ENCODE results near the gene HDAC4.

Gene HDAC4

DNA sequence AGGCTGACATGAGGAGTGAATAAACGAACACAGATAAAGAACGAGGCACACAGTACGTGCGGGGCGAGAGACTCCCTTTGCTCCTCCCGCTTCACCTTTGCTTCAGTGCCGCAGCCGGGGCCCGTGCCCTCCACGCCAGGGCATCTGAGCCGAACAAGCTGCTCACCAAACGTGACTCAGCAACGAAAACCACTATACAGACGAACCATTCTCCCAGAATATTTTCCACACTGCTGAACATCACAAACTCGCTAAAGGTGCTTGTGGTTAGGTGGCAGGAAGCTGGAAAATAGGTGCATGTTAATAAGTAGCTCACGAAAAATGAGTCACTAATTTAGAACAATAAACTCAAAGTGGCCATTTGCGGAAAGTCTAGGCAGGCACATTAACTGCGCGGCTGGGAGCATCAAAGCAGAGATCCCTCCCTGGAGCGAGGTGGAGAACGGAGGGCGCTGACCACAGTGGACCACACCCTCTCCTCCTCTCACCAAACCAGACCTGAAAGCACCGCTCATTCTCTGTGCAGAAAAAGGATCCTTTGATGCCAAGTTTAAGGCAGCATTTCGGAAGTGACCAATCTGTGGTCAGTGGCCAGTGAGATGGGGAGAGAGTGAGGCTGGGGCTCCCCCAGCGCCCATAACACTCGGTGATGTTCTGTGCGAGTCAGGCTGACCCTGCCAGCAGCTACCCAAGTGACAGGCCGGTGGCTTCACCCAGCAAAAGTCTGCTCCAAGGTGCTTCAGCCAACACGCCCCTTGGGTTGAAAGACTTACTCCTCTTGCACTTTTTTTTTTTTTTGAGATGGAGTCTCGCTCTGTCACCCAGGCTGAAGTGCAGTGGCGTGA is 153.2 kb downstream of the HDAC4 start:
- TF ChIP-seq, protein P1, sequence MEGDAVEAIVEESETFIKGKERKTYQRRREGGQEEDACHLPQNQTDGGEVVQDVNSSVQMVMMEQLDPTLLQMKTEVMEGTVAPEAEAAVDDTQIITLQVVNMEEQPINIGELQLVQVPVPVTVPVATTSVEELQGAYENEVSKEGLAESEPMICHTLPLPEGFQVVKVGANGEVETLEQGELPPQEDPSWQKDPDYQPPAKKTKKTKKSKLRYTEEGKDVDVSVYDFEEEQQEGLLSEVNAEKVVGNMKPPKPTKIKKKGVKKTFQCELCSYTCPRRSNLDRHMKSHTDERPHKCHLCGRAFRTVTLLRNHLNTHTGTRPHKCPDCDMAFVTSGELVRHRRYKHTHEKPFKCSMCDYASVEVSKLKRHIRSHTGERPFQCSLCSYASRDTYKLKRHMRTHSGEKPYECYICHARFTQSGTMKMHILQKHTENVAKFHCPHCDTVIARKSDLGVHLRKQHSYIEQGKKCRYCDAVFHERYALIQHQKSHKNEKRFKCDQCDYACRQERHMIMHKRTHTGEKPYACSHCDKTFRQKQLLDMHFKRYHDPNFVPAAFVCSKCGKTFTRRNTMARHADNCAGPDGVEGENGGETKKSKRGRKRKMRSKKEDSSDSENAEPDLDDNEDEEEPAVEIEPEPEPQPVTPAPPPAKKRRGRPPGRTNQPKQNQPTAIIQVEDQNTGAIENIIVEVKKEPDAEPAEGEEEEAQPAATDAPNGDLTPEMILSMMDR (IDR thresholded peaks at IDR 0.05; ENCODE audit: borderline replicate concordance, control extremely low read depth, extremely low read depth, insufficient read depth, missing control alignments): no peak
- in situ Hi-C loops (cut with MboI; ENCODE audit: low sequenced_read_pairs, unreplicated experiment): no loop called here
- no peak for DNase-seq (ENCODE audit: low spot score)

DNA sequence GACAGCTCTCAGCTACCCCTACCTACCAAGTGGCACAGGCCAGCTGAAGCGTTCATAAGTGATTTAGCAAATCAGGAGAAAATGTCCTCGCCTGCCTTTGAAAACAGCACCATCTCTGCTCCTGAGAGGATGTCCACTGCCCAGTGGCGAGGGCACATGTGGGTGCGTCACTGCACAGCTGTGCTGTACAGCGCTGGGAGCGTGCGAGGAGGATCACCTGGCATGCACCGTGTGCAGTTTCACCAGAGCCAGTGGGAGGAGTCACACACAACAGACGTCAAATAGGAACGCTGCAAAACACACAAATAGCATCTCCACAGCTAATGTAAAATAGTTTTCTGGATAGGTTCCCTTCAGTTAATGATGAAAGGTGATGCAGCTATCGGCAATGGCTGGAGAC is 154.1 kb downstream of the HDAC4 start:
- TF ChIP-seq, protein P1 (IDR thresholded peaks at IDR 0.05; ENCODE audit: borderline replicate concordance, control extremely low read depth, extremely low read depth, insufficient read depth, missing control alignments): no peak
- DNase-seq (ENCODE audit: low spot score): no peak
- in situ Hi-C loops (cut with MboI; ENCODE audit: low sequenced_read_pairs, unreplicated experiment): no loop called here

DNA sequence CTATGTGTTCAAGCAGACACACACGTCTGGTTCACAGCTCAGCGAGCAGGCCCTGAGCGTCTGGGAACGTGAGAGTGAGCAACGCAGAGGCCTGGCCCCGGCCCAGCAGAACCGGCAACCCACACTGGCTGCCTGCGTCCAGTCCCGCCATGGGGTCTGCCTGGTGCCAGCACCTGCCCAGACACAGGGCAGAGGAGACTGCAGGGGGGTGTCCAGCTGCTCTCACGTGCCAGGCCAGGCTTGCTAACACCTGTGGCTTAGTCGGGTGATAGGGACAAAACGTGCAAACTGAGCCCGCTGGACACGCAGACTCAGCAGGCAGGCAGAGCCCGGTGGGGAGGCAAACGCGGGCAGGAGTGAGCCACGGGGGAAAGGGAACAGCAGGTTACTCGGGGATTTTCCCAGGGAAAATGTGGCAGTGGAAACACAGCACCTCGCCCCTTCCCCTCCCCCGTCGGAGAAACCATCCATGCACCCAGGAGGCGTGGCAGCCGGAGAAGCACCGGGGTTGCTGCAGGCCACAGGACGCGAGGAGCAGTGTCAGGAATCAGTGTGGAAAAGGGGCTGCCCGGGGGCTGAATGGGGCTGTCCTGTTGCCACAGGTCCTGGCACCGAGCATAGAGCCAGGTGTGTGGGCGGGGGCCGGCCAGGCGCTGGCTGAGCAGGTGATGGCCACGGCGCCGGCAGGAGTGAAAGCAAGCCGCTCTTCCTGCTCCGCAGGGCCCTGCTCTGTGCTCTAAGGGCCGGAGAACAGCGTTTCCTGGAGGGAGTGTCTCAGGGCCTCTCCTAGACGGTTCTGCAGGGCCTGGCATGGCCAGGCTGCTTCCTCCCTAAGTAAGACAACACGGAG is 154.7 kb downstream of the HDAC4 start:
- in situ Hi-C loops (cut with MboI; ENCODE audit: low sequenced_read_pairs, unreplicated experiment): no loop called here
- no peak for DNase-seq (ENCODE audit: low spot score)
- TF ChIP-seq, protein P1 (IDR thresholded peaks at IDR 0.05; ENCODE audit: borderline replicate concordance, control extremely low read depth, extremely low read depth, insufficient read depth, missing control alignments): no peak

DNA sequence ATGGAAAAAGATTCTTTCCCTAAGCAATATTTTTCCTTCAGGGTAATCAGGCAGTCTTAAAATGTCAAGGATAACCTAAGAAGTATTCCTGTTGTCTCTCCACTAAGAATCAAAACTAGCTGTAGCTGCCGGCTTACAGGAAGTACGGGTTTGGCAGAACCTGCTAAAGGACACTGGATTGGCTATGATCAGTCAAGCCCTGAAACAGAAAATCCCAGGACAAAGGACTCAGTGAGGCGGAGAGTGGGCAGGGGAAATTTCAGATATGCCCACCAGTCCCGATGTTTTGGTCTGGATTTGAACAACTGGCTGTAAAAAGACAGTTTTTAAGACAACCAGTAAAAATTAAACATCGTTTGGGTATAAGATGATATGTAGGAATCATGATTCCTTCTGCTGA is 155.7 kb downstream of the HDAC4 start:
- DNase-seq (ENCODE audit: low spot score): no peak
- in situ Hi-C loops (cut with MboI; ENCODE audit: low sequenced_read_pairs, unreplicated experiment): no loop called here
- TF ChIP-seq, protein P1 (IDR thresholded peaks at IDR 0.05; ENCODE audit: borderline replicate concordance, control extremely low read depth, extremely low read depth, insufficient read depth, missing control alignments): no peak

DNA sequence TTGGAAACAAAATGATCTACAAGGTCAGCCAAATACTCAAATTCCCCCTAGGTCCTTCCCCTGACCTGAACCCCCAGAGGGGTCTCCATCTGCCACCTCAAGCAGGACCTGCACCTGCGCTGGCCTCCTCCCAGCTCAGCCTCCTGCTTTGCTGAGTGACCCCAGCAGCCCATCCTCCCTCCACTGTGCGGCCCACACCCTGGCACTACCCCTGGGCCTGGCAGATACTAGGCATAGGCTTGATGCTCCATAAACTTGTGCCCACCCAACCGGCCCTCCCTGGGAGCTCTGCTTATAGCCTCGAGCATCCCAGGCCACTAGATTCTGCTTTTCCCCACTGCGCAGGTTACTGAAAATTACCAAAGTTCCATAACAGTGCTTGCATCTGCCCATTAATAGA is 156.2 kb downstream of the HDAC4 start:
- in situ Hi-C loops (cut with MboI; ENCODE audit: low sequenced_read_pairs, unreplicated experiment): no loop called here
- TF ChIP-seq, protein P1 (IDR thresholded peaks at IDR 0.05; ENCODE audit: borderline replicate concordance, control extremely low read depth, extremely low read depth, insufficient read depth, missing control alignments): no peak
- DNase-seq (ENCODE audit: low spot score): no peak

DNA sequence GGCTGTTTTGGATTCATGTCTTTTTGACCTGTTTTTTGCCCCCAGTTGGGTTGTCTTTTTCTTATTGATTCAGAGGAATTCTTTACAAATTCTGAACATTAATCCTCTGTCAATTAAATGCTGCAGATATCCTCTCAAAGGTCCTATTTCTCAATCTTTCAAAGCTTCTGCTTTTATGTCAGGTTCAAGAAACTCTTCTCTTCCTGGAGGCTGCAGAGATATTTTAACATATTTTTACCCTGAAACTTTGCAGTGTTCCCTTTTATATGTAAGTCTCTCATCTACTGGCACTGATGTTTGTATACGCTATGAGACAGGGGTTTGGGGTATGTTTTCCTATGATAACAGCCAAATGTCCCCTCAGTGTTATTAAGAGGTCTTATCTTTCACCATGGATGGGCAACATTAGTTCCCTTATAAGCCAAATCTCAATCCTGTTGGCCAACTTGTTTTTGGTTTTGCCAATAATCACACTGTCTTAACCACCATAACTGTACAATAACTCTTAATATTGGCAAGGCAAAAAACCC is 159.3 kb downstream of the HDAC4 start:
- in situ Hi-C loops (cut with MboI; ENCODE audit: low sequenced_read_pairs, unreplicated experiment): no loop called here
- TF ChIP-seq, protein P1 (IDR thresholded peaks at IDR 0.05; ENCODE audit: borderline replicate concordance, control extremely low read depth, extremely low read depth, insufficient read depth, missing control alignments): no peak
- DNase-seq (ENCODE audit: low spot score): no peak

All from GM13976 (cell line).